GM13976 (cell line): ENCODE measurements around the gene KRT33B.
A peak's percentile ranks its signal among the peaks of the same experiment; 100 is the strongest.

Experiments used
- DNase-seq: peaks from one replicate; pipeline ENCODE4 v3.0.0; 2012; ENCODE audit warnings: low spot score
- CTCF ChIP-seq: IDR thresholded peaks from 2 replicates; pipeline ENCODE4 v1.5.1; 2012; ENCODE audit warnings: borderline replicate concordance, mild to moderate bottlenecking; ENCODE audit not compliant: insufficient read depth; ENCODE audit errors: extremely low read depth, missing control alignments, control extremely low read depth
- in situ Hi-C: fragments of 300-500 bp; cut with MboI; formaldehyde crosslinking; loops from one replicate; pipeline ENCODE4 v1.12.0; 2022; ENCODE audit warnings: low sequenced_read_pairs, mixed read lengths, inconsistent platforms; ENCODE audit not compliant: unreplicated experiment

The KRT33B gene

GRCh38 chr17:41322094-41322902 is 47.3 kb downstream of the KRT33B start:
- TF ChIP-seq CTCF, result peak; percentile 63
- in situ Hi-C loops, result loop anchor here (25.0 kb wide), 1 partner anchor 410 kb away; no protein-coding TSS in a partner anchor
- peak; percentile 49 for DNase-seq

DNA sequence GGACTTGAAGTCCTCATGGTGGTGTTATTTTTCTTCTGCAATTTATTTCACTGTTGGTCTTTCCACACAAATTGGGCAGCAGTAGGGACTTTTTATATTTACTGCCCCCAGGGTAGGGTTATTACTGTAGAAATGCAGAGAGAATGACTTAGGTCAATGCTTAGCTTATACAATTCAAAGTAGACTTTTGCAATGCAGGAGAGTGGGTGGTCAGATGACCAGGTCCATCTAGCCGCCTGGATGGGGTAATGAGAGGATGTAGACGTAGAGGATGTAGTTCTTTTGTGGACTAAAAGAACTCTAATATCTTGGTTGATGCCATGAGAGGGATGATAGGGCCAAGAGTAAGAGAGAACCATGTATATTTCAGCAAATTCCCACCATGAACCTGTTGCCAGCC is 51.4 kb downstream of the KRT33B start:
- DNase-seq, result no peak
- in situ Hi-C loops, result loop anchor here (25.0 kb wide), 1 partner anchor 406 kb away; no protein-coding TSS in a partner anchor
- no peak for TF ChIP-seq CTCF

DNA sequence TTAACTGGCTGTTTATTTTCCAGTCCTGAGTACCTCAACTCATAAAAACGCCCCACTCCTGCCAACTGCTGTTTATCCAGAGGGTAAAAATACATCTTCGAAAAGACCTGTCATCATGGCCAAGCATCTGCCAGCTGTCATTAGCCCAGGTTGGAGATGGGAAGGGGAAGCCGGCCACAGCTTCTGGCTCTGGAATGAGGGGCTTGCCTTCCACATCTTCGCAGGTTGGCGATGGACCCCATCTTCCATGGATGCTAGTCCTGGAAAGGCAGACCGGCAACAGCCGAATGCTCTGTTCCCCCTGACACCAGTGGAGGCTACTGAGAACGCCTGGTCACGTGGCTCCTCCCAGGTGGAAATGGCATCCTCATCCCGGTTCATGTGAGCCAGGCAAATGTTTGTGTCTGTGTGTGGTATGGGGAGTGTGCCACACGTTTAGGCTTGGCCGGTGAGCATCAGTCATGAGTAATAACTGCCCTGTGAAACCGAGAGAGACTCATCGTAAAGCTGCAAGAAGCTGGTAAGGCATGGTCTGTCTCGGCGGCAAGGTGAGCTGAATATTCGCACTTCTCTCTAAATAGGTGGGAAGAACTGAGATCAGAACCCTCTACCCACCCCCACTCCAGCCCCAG is 53.7 kb downstream of the KRT33B start:
- no peak for DNase-seq
- no peak for TF ChIP-seq CTCF
- in situ Hi-C loops, result loop anchor here (25.0 kb wide), 1 partner anchor 404 kb away; no protein-coding TSS in a partner anchor

- TF ChIP-seq CTCF, result no peak
- in situ Hi-C loops, result loop anchor here (25.0 kb wide), 1 partner anchor 403 kb away; no protein-coding TSS in a partner anchor
- DNase-seq, result no peak
Observed at GRCh38 chr17:41315204-41315794, 54.3 kb downstream of the KRT33B start, which contains the start of gene KRTAP17-1. TSS of gene KRTAP17-1 (minus strand) at chr17:41315710. CDS start at chr17:41315650, 60 bp downstream.
